ENCODE data around the gene IGFLR1.

Gene IGFLR1

GRCh38 chr19:35779033-35779432 lies 36.8 kb upstream of the IGFLR1 start:
- Histone ChIP-seq H3K14ac (ENCODE audit: low read length) (no peak overlapping the region), H3K79me2 (ENCODE audit: control insufficient read depth, insufficient read depth, low read length, poor library complexity) (no peaks in the 10 kb centered on the region), H3K4me3 (ENCODE audit: low read depth, low read length) (peak overlapping the region; percentile 12), H4K8ac (ENCODE audit: low read depth, low read length) (no peak overlapping the region), H3K18ac (ENCODE audit: low read length) (no peak overlapping the region), H3K4me2 (ENCODE audit: low read length) (no peak overlapping the region), H2BK12ac (ENCODE audit: low read length) (no peak overlapping the region), H3K23ac (ENCODE audit: low read length) (no peak overlapping the region), H3K4ac (ENCODE audit: low read depth, low read length) (no peak overlapping the region), H3K27me3 (ENCODE audit: insufficient read depth, low read length) (no peaks in the 10 kb centered on the region), H2BK5ac (ENCODE audit: low read depth, low read length, poor library complexity) (no peak overlapping the region), H3K36me3 (ENCODE audit: control insufficient read depth in 1 of 2, insufficient read depth in 2 of 2, low read length in 2 of 2) (peaks cover 10 to 13% of the 10 kb centered on the region in 2 experiments), H2AK5ac (ENCODE audit: low read length) (no peak overlapping the region), H4K12ac (ENCODE audit: low read depth, low read length) (no peak overlapping the region), H3K27ac (ENCODE audit: low read depth, low read length) (no peak overlapping the region), H3K4me1 (ENCODE audit: control insufficient read depth in 1 of 2, insufficient read depth in 2 of 2, low read length in 2 of 2) (peaks cover 6 to 18% of the 10 kb centered on the region in 2 experiments), H3K79me1 (ENCODE audit: low read length) (peaks cover 3% of the 10 kb centered on the region), H2AFZ (ENCODE audit: insufficient read depth, low read length, poor library complexity) (no peak overlapping the region), H4K91ac (ENCODE audit: low read depth, low read length) (no peak overlapping the region), H3K9ac (ENCODE audit: low read length) (no peak overlapping the region), H2BK120ac (ENCODE audit: insufficient read depth, low read length, poor library complexity) (no peak overlapping the region), H3K9me3 (ENCODE audit: insufficient read depth, low read depth, low read length) (peaks cover 2% of the 10 kb centered on the region)
- DNase-seq = no peak
- no CpG with 5 or more reads among the region's 8 CpGs for WGBS (ENCODE audit: extremely low coverage, insufficient coverage, insufficient read length)

- Histone ChIP-seq H4K12ac (ENCODE audit: low read depth, low read length) (no peak overlapping the region), H2AK5ac (ENCODE audit: low read length) (no peak overlapping the region), H3K23ac (ENCODE audit: low read length) (no peak overlapping the region), H3K4ac (ENCODE audit: low read depth, low read length) (no peak overlapping the region), H3K27me3 (ENCODE audit: insufficient read depth, low read length) (no peaks in the 10 kb centered on the region), H3K4me1 (ENCODE audit: control insufficient read depth in 1 of 2, insufficient read depth in 2 of 2, low read length in 2 of 2) (peaks cover 6 to 15% of the 10 kb centered on the region in 2 experiments), H2BK5ac (ENCODE audit: low read depth, low read length, poor library complexity) (no peak overlapping the region), H3K79me2 (ENCODE audit: control insufficient read depth, insufficient read depth, low read length, poor library complexity) (no peaks in the 10 kb centered on the region), H3K9me3 (ENCODE audit: insufficient read depth, low read depth, low read length) (peaks cover 1% of the 10 kb centered on the region), H3K14ac (ENCODE audit: low read length) (no peak overlapping the region), H3K4me3 (ENCODE audit: low read depth, low read length) (no peak overlapping the region), H2BK12ac (ENCODE audit: low read length) (no peak overlapping the region), H4K8ac (ENCODE audit: low read depth, low read length) (no peak overlapping the region), H3K18ac (ENCODE audit: low read length) (no peak overlapping the region), H3K27ac (ENCODE audit: low read depth, low read length) (no peak overlapping the region), H3K36me3 (ENCODE audit: control insufficient read depth in 1 of 2, insufficient read depth in 2 of 2, low read length in 2 of 2) (peaks cover 10 to 13% of the 10 kb centered on the region in 2 experiments), H3K79me1 (ENCODE audit: low read length) (peaks cover 3% of the 10 kb centered on the region), H2AFZ (ENCODE audit: insufficient read depth, low read length, poor library complexity) (no peak overlapping the region), H2BK120ac (ENCODE audit: insufficient read depth, low read length, poor library complexity) (no peak overlapping the region), H3K9ac (ENCODE audit: low read length) (no peak overlapping the region), H4K91ac (ENCODE audit: low read depth, low read length) (no peak overlapping the region), H3K4me2 (ENCODE audit: low read length) (no peak overlapping the region)
- no peak for DNase-seq
- WGBS (ENCODE audit: extremely low coverage, insufficient coverage, insufficient read length) = no CpG with 5 or more reads among the region's 7 CpGs
These were observed 35.7 kb upstream of the IGFLR1 start for GRCh38 chr19:35777961-35778360.

- H2BK12ac ChIP-seq (ENCODE audit: low read length) = no peak overlapping the region
- H3K27ac ChIP-seq (ENCODE audit: low read depth, low read length) = no peak overlapping the region
- H2BK5ac ChIP-seq (ENCODE audit: low read depth, low read length, poor library complexity) = no peak overlapping the region
- no peak overlapping the region for H4K12ac ChIP-seq (ENCODE audit: low read depth, low read length)
- no peak overlapping the region for H3K4ac ChIP-seq (ENCODE audit: low read depth, low read length)
- peaks cover 3% of the 10 kb centered on the region for H3K79me1 ChIP-seq (ENCODE audit: low read length)
- no peak overlapping the region for H2AK5ac ChIP-seq (ENCODE audit: low read length)
- H3K9ac ChIP-seq (ENCODE audit: low read length) = no peak overlapping the region
- H3K14ac ChIP-seq (ENCODE audit: low read length) = no peak overlapping the region
- no peak overlapping the region for H4K8ac ChIP-seq (ENCODE audit: low read depth, low read length)
- no peaks in the 10 kb centered on the region for H3K79me2 ChIP-seq (ENCODE audit: control insufficient read depth, insufficient read depth, low read length, poor library complexity)
- H2AFZ ChIP-seq (ENCODE audit: insufficient read depth, low read length, poor library complexity) = no peak overlapping the region
- peaks cover 7 to 9% of the 10 kb centered on the region in 2 experiments for H3K36me3 ChIP-seq (ENCODE audit: control insufficient read depth in 1 of 2, insufficient read depth in 2 of 2, low read length in 2 of 2)
- H3K9me3 ChIP-seq (ENCODE audit: insufficient read depth, low read depth, low read length) = no peaks in the 10 kb centered on the region
- no peaks in the 10 kb centered on the region for H3K27me3 ChIP-seq (ENCODE audit: insufficient read depth, low read length)
- no peak overlapping the region for H4K91ac ChIP-seq (ENCODE audit: low read depth, low read length)
- peaks cover 6 to 15% of the 10 kb centered on the region in 2 experiments for H3K4me1 ChIP-seq (ENCODE audit: control insufficient read depth in 1 of 2, insufficient read depth in 2 of 2, low read length in 2 of 2)
- H2BK120ac ChIP-seq (ENCODE audit: insufficient read depth, low read length, poor library complexity) = no peak overlapping the region
- H3K18ac ChIP-seq (ENCODE audit: low read length) = no peak overlapping the region
- peak overlapping the region; percentile 14 for H3K4me2 ChIP-seq (ENCODE audit: low read length)
- no peak overlapping the region for H3K23ac ChIP-seq (ENCODE audit: low read length)
- no peak for DNase-seq
- no peak overlapping the region for H3K4me3 ChIP-seq (ENCODE audit: low read depth, low read length)
- WGBS (ENCODE audit: extremely low coverage, insufficient coverage, insufficient read length) = no CpG with 5 or more reads among the region's 19 CpGs
These were observed 35.0 kb upstream of the IGFLR1 start for GRCh38 chr19:35777086-35777841.

GRCh38 chr19:35776102-35776788 lies 34.0 kb upstream of the IGFLR1 start:
- DNase-seq = no peak
- Histone ChIP-seq H3K4me2 (ENCODE audit: low read length) (peak overlapping the region; percentile 80), H3K4me1 (ENCODE audit: control insufficient read depth in 1 of 2, insufficient read depth in 2 of 2, low read length in 2 of 2) (peaks cover 6 to 15% of the 10 kb centered on the region in 2 experiments), H3K4me3 (ENCODE audit: low read depth, low read length) (no peak overlapping the region), H4K8ac (ENCODE audit: low read depth, low read length) (no peak overlapping the region), H3K14ac (ENCODE audit: low read length) (no peak overlapping the region), H3K36me3 (ENCODE audit: control insufficient read depth in 1 of 2, insufficient read depth in 2 of 2, low read length in 2 of 2) (peaks cover 5 to 8% of the 10 kb centered on the region in 2 experiments), H2AK5ac (ENCODE audit: low read length) (no peak overlapping the region), H2BK5ac (ENCODE audit: low read depth, low read length, poor library complexity) (no peak overlapping the region), H4K12ac (ENCODE audit: low read depth, low read length) (no peak overlapping the region), H2BK12ac (ENCODE audit: low read length) (no peak overlapping the region), H3K79me1 (ENCODE audit: low read length) (peaks cover 3% of the 10 kb centered on the region), H3K18ac (ENCODE audit: low read length) (no peak overlapping the region), H3K23ac (ENCODE audit: low read length) (no peak overlapping the region), H3K9ac (ENCODE audit: low read length) (no peak overlapping the region), H2BK120ac (ENCODE audit: insufficient read depth, low read length, poor library complexity) (no peak overlapping the region), H3K4ac (ENCODE audit: low read depth, low read length) (no peak overlapping the region), H3K27me3 (ENCODE audit: insufficient read depth, low read length) (no peaks in the 10 kb centered on the region), H3K27ac (ENCODE audit: low read depth, low read length) (no peak overlapping the region), H4K91ac (ENCODE audit: low read depth, low read length) (peak overlapping the region; percentile 25), H2AFZ (ENCODE audit: insufficient read depth, low read length, poor library complexity) (no peak overlapping the region), H3K9me3 (ENCODE audit: insufficient read depth, low read depth, low read length) (no peaks in the 10 kb centered on the region), H3K79me2 (ENCODE audit: control insufficient read depth, insufficient read depth, low read length, poor library complexity) (no peaks in the 10 kb centered on the region)
- WGBS (ENCODE audit: extremely low coverage, insufficient coverage, insufficient read length) = no CpG with 5 or more reads among the region's 13 CpGs

Data from trophoblast cell (in vitro differentiated cells and primary cell).